GM19193 (cell line): ENCODE measurements around the gene GPATCH4.

Experiments
- POLR2A ChIP-seq: IDR thresholded peaks from 4 replicates; pipeline ENCODE4 v1.6.1; 2011; ENCODE audit not compliant: insufficient read depth, insufficient read length; ENCODE audit errors: extremely low read depth

Gene GPATCH4

DNA sequence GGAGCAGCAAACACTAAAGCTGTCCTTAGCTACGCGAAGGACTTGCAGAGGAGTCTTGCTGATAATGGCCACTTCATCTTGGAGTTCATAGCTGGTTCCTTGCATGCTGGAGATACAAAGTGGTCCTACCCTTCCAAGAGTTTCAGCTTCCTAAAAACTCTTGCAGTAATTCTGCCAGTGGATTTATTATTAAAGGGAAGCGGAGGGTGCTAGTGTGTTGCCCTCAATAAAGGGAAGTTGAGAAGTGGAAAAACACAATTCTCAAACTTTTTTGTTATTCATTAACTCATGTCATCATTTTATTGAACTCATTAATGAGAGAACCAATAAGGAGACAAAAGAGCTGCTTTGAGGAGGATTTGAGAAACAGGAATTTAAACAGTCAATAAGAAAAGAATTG, 11.4 kb upstream of the GPATCH4 start:
- TF ChIP-seq POLR2A: no peak

DNA sequence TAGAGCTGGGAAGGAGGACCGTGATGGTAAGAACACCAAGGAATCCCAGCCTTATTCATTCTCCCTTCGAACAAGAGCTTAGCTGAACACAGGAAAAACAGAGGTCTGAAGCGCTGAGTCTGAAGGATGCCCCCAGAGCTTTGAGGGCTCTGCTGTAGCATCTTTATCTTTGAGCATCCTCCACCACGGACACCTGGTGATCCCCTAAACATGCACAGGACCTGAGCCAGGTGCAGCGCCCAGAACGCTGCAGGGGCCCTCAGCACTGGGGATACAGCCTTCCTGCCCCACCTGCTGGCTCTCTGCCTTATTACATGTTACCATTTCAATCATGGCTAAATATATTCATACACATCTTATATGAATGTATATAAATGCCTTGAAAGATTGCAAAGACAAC, 7.7 kb upstream of the GPATCH4 start:
- TF ChIP-seq POLR2A: no peak

DNA sequence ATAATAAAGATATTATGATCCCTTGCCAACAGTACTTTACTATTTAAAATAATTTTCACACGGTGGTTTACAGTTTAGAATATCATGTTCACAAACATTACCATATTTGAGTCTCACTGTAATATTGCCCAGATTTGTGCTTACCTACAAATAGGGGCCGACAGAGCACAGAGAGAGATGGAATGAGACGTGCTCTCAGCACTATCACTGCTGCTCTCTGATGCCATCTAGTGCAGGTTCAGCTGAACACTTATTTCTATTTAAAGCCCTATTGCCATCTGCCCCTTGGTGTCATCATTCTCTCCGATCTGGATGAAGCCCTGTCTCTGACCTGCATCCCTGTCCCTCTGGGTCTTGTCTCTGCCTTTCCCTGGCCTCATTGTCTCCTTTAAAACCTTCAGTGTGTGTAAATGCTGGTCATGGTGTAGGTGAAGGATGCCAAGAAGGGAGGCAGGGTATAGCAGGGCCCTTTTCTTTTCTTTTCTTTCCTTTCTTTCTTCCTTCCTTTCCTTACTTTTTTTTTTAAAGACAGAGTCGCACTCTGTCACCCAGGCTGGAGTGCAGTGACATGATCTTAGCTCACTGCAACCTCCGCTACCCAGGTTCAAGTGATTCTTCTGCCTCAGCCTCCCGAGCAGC, 6.9 kb upstream of the GPATCH4 start:
- TF ChIP-seq POLR2A: no peak

DNA sequence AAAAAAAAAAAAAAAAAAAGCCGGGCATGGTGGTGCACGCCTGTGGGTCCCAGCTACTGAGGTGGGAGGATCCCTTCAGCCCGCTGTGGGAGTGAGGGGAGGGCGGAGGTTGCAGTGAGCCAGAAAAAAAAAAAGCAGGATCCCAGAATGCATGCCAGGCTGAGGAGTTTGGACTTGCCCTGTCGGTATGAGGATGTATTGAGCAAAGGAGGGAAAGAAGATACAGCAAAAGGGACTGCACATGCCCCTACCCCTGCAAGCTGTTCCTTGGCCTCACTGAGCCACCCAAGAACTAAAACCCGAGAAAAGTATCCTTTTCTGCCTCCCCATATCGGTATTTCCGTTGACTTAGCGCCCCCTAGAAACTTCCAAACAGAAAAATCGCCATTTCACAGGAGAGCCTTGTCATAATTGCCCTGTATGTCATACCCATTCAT, 1.3 kb upstream of the GPATCH4 start:
- no peak for TF ChIP-seq POLR2A

DNA sequence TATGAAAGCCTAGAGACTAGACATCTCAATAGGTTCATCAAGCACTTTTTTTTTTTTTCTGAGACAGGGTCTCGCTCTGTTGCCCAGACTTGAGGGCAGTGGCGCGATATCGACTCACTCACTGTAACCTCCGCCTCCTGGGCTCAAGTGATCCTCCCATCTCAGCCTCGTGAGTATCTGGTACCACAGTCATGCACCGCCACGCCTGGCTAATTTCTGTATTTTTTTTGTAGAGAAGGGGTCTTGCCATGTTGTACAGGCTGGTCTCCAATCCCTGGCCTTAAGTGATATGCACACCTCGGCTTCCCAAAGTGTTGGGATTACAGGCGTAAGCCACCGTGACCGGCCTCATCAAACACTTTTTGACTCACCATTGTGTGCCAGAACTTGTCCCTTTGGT, 613 bp upstream of the GPATCH4 start:
- no peak for TF ChIP-seq POLR2A

DNA sequence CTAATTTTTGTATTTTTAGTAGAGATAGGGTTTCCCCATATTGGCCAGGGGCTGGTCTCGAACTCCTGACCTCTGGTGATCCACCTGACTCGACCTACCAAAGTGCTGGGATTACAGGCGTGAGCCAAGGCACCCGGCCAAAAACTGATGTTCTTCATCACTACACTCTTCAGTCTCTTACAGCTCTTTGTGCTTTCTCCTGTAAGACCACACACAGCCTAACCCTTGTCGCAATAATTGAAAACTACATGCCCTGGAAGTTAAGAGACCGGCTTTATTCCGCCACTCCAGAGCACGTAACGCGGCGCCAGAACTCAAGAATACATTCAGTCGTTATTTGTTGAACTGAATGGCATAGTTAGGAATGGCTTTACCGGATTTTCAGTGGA, 552 bp downstream of the GPATCH4 start:
- no peak for TF ChIP-seq POLR2A

DNA sequence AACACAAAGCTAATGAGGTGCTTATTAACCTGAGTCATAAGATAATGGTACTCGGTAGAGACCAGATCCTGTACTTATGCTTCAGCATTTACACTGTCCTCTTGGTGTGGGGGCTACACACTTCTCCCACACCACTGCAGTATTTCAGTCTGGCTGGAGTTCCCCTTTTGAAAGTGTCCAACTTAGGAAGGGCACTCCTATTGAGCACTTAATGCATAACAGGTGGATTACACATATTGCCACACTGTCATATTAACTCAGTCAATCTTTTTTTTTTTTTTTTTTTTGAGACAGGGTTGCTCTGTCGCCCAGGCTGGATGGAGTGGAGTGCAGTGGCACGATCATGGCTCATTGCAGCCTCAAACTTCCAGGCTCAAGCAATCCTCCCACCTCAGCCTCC, 1.5 kb downstream of the GPATCH4 start:
- TF ChIP-seq POLR2A: no peak

DNA sequence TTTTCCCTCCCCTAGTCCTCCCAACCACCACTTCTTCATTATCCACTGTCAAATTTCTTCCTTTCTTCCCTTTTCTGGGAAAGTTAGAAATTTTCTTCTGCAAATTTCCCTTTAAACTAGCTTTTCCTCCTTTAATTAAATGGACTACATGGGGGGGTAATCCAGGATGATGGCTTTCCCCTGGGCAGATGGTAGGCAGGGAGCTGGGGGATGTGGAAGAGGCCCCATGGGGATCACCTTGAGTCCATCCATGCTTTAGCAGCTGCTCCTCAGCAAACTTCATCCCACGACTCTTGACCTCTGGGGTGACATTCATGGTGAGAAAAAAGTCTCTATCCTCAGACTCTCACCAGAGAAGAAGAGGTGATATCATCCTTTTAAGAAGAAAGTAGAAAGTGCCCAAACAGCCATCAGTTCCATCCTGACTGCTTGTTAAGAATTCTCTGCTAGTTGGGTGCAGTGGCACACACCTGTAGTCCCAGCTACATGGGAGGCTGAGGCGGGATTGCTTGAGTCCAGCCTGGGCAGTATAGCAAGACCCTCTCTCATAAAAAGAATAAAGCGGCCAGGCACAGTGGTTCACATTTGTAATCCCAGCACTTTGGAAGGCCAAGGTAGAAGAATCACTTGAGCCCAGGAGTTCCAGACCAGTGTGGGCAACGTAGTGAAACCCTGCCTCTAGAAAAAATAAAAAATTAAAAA, 2.4 kb downstream of the GPATCH4 start:
- no peak for TF ChIP-seq POLR2A

DNA sequence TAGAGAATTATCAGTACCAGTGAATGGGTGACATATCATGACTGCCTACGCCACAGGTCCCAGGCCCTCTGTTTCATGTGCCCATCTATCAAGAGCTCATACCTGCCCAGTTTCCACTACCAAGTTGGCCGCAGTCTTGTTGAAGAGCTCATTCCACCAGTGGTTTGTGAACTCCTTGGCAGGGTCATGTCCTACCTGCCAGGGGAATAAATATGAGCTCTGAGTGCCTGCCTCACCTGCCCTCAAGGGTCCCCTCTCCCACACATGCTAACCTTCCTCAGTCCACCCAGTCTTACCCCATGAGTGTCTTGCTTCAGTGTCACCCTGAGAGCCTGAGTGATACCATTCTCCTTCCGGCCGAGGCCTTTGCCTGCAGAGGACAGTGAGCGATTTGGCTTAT, 3.2 kb downstream of the GPATCH4 start:
- no peak for TF ChIP-seq POLR2A

DNA sequence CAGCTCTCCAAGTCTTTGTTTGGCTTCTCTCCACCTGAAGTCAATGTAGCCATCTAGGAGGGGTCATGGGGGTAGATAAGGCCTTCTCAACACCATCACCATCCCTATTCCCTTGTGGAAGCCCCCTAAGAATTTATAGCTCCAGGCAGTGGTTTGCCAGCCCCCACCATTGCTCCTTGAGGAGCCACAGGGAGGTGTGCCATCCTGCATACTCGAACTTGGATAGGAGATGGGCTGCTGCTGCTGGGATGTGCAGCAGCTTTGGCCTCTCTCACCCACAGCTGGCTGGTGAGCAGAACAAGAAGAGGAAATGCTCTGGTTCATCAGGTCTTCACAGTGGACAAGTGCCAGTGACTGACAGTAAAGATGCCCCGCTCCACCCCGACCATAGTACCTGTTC, 4.9 kb downstream of the GPATCH4 start:
- TF ChIP-seq POLR2A: no peak

DNA sequence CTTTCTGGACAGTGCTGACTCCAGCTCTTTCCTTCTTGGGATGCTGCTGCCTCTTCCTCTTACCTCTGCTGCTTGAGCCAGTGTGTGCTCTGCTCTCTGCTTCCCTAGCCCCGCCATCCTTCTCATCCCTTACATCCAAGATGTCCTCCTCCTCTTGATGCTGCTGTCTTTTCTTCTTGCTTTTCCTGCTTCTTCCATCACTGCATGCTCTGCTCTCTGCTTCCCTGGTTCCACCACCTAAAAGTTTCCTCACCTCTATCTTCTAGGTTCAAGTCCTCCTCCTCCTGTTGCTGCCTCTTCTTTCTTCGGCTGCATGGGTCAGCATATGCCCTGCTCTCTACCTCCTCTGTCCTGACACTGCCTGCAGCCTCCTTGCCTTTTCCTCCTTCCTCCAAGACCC, 6.3 kb downstream of the GPATCH4 start:
- no peak for TF ChIP-seq POLR2A

DNA sequence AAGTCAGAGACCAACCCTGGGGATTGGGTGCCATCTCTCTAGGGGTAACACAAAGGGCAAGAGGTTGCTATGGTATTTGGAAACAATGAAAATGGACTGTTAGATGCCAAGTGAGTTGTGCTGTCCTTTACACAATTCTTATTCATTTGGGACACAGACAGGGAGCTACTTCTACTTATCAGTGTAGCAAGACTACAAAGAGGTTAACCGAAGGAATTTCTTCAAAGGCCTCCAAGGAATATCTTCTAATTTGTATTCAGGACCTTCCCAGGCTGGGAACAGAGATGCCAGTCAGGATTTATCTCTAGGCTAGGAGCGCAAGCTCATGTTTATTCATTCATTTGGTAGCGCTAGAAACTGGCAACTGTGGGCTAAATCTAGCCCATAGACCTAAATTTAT, 7.1 kb downstream of the GPATCH4 start:
- no peak for TF ChIP-seq POLR2A

DNA sequence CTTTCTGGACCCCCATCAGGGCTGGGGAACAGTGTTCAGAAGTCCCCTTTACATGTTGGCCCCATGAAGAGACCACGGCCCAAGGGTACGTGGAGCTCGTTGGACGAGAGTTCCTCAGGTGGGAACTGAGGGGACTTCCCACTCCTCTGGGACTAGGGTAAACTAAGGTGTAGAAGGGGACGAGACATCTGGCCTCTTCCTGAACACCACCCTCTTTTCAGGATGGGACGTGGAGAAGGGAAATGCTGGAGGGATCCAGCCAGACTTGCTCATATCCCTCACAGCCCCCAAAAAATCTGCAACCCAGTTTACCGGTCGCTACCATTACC, 7.7 kb downstream of the GPATCH4 start:
- peak; percentile 20 for TF ChIP-seq POLR2A

DNA sequence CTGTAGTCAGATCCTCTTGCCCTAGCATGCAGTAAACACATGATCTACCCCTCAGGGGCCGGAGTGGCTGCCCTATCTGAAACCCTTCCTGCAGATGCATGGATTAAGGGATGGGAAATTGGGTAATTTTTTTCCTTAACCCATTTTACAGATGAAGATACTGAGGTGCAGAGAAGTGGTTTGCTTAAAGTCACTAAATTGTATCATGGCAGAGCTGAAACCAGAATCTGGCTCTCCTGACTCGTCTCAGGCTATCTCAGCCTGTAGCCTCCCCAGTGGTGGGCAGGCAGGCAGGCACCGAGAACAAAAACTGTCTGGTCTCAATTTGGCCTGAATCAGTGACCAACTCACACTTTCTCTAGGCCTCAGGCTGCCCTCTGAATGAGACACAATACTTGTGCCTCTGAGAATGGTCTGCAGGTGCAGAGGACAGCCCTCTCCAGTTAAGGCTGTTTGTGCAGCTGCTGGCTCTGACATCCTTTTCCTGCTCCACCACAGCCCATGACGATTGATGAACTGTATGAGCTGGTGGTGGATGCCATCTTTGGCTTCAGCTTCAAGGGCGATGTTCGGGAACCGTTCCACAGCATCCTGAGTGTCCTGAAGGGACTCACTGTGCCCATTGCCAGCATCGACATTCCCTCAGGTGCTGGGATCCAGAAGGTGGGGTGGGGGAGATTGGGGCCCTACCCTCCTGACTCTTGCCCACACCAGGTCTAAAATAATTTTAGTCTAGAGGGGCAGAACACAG, 8.2 kb downstream of the GPATCH4 start:
- TF ChIP-seq POLR2A: peak; percentile 13

DNA sequence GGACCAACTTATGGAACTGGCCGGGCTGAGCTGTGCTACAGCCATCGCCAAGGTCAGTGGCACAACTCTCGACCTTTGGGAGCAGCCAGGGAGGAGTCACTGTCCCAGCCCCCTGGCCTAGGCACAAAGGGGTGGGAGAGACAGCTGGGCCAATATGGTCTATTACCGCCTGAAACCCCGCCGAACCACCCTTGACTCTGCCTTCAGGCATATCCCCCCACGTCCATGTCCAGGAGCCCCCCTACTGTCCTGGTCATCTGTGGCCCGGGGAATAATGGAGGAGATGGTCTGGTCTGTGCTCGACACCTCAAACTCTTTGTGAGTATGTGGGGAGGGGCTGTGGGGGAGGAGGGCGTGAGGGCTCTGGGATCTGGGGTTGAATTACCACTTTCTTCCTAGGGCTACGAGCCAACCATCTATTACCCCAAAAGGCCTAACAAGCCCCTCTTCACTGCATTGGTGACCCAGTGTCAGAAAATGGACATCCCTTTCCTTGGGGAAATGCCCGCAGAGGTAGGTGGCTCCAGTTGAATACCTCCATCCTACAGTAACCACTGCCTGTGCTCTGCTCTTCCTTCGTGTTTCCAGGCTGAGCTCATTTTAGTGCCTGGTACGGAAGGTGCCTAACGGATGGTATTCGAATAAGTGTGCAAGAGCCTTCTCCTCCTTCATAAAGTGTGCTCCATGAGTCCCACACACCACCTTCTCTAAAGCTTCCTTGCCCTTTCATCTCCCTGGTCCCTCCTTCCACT, 8.9 kb downstream of the GPATCH4 start:
- TF ChIP-seq POLR2A: no peak
